Measurements from ENCODE around the gene ADGB. TPM values are rescaled to one million over a fixed set of nuclear protein-coding genes. Genes with fewer than 3 reads are reported as not detected.

ADGB gene
- total RNA-seq, 2 experiments from 2014 or later, result not detected

DNA sequence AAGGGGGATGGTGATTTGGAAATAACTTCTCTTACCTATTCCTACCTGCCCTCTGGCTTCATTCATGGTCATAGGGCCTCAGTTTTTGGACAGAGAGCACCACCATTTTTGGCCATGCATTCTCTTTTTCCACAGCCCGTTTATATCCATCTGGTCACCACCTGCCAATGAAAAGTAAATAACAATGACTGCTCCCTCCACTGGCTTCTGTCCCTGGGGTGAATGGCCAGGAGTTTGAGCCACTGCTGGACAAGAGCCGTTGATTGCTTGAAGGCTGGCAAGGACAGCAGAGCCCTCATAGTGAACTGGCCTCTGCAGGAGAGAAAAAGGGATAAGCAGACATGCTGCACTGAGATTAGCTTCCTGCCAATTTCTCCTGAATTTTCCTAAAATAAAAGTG is 261.8 kb downstream of the ADGB start:
- CTCF ChIA-PET (ENCODE audit: unreplicated experiment), result no interaction called here
- H2AFZ ChIP-seq (ENCODE audit: low read length), result no peak overlapping the region

DNA sequence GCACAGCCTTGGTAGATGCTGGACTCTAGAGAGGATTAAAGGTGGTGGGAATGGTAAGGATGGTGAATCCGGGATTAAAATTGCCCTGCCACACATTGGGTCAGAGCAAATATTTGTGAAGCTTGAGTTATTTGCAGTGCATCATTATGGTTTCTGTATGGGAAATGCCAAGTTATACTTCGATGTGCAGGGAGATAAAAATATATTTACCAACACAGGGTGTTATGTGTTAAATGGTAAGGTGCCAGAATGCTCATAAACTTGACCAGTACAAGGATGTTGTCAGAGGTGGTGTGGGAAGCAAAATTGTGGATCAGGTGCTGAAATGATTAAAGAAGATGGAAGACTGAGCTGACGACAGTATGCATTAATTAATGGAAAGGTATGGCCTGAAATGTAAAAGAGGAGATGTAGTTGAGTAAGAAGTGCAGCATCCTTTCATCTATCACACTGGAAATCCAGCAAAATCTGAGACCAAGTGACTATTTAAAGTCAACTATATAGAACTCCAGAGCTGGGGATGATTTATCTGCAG is 262.3 kb downstream of the ADGB start:
- ChIA-PET POLR2A (no interaction called here), CTCF (ENCODE audit: unreplicated experiment) (no interaction called here)
- Histone ChIP-seq H4K20me1 (ENCODE audit: insufficient read depth, low read length) (no peaks in the 10 kb centered on the region), H3K4me2 (ENCODE audit: low read length) (no peak overlapping the region), H3K9me2 (ENCODE audit: insufficient read depth, low read length) (no peaks in the 10 kb centered on the region), H3K4me1 (ENCODE audit: insufficient read depth, low read length, poor library complexity, severe bottlenecking) (no peaks in the 10 kb centered on the region), H3K27ac (ENCODE audit: low read depth, low read length, poor library complexity, severe bottlenecking) (no peak overlapping the region), H3K9me3 (ENCODE audit: low read length) (no peaks in the 10 kb centered on the region), H2AFZ (ENCODE audit: low read length) (no peak overlapping the region), H3K36me3 (ENCODE audit: insufficient read depth, low read length) (no peaks in the 10 kb centered on the region), H3K79me2 (ENCODE audit: insufficient read depth, low read depth, low read length) (no peaks in the 10 kb centered on the region), H3K4me3 (ENCODE audit: low read depth, low read length, poor library complexity, severe bottlenecking) (no peak overlapping the region)
- DNase-seq (ENCODE audit: low spot score), result no peak
- BruUV-seq (replicated peaks), result no TSS peak
- TF ChIP-seq, protein P1, sequence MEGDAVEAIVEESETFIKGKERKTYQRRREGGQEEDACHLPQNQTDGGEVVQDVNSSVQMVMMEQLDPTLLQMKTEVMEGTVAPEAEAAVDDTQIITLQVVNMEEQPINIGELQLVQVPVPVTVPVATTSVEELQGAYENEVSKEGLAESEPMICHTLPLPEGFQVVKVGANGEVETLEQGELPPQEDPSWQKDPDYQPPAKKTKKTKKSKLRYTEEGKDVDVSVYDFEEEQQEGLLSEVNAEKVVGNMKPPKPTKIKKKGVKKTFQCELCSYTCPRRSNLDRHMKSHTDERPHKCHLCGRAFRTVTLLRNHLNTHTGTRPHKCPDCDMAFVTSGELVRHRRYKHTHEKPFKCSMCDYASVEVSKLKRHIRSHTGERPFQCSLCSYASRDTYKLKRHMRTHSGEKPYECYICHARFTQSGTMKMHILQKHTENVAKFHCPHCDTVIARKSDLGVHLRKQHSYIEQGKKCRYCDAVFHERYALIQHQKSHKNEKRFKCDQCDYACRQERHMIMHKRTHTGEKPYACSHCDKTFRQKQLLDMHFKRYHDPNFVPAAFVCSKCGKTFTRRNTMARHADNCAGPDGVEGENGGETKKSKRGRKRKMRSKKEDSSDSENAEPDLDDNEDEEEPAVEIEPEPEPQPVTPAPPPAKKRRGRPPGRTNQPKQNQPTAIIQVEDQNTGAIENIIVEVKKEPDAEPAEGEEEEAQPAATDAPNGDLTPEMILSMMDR (conservative IDR thresholded peaks at IDR 0.05; ENCODE audit: low read length), result no peak
- TF ChIP-seq EZH2phosphoT487 (IDR thresholded peaks at IDR 0.05; ENCODE audit: borderline replicate concordance, low read depth, low read length), result no peak
- intact Hi-C loops (cut with micrococcal nuclease; ENCODE audit: unreplicated experiment), result no loop called here

More for the DNA sequence above, 261.8 kb downstream of the ADGB start:
- Histone ChIP-seq H4K20me1 (ENCODE audit: insufficient read depth, low read length) (no peaks in the 10 kb centered on the region), H3K36me3 (ENCODE audit: insufficient read depth, low read length) (no peaks in the 10 kb centered on the region), H3K9me2 (ENCODE audit: insufficient read depth, low read length) (no peaks in the 10 kb centered on the region), H3K9me3 (ENCODE audit: low read length) (no peaks in the 10 kb centered on the region), H3K79me2 (ENCODE audit: insufficient read depth, low read depth, low read length) (no peaks in the 10 kb centered on the region), H3K4me2 (ENCODE audit: low read length) (no peak overlapping the region), H3K4me1 (ENCODE audit: insufficient read depth, low read length, poor library complexity, severe bottlenecking) (no peaks in the 10 kb centered on the region), H3K27ac (ENCODE audit: low read depth, low read length, poor library complexity, severe bottlenecking) (no peak overlapping the region), H3K4me3 (ENCODE audit: low read depth, low read length, poor library complexity, severe bottlenecking) (no peak overlapping the region)
- POLR2A ChIA-PET, result no interaction called here
- no TSS peak for BruUV-seq (replicated peaks)
- TF ChIP-seq, protein P1 (conservative IDR thresholded peaks at IDR 0.05; ENCODE audit: low read length), result no peak
- TF ChIP-seq EZH2phosphoT487 (IDR thresholded peaks at IDR 0.05; ENCODE audit: borderline replicate concordance, low read depth, low read length), result no peak
- intact Hi-C loops (cut with micrococcal nuclease; ENCODE audit: unreplicated experiment), result no loop called here
- no peak for DNase-seq (ENCODE audit: low spot score)

- H2AFZ ChIP-seq (ENCODE audit: low read length), result no peak overlapping the region
- CTCF ChIA-PET (ENCODE audit: unreplicated experiment), result no interaction called here
- no peaks in the 10 kb centered on the region for H3K36me3 ChIP-seq (ENCODE audit: insufficient read depth, low read length)
- no peak for TF ChIP-seq EZH2phosphoT487 (IDR thresholded peaks at IDR 0.05; ENCODE audit: borderline replicate concordance, low read depth, low read length)
- TF ChIP-seq, protein P1 (conservative IDR thresholded peaks at IDR 0.05; ENCODE audit: low read length), result no peak
- no peaks in the 10 kb centered on the region for H4K20me1 ChIP-seq (ENCODE audit: insufficient read depth, low read length)
- H3K4me2 ChIP-seq (ENCODE audit: low read length), result no peak overlapping the region
- H3K79me2 ChIP-seq (ENCODE audit: insufficient read depth, low read depth, low read length), result no peaks in the 10 kb centered on the region
- H3K9me3 ChIP-seq (ENCODE audit: low read length), result no peaks in the 10 kb centered on the region
- no peak overlapping the region for H3K4me3 ChIP-seq (ENCODE audit: low read depth, low read length, poor library complexity, severe bottlenecking)
- no peak for DNase-seq (ENCODE audit: low spot score)
- no TSS peak for BruUV-seq (replicated peaks)
- intact Hi-C loops (cut with micrococcal nuclease; ENCODE audit: unreplicated experiment), result no loop called here
- no peak overlapping the region for H3K27ac ChIP-seq (ENCODE audit: low read depth, low read length, poor library complexity, severe bottlenecking)
- POLR2A ChIA-PET, result no interaction called here
- H3K4me1 ChIP-seq (ENCODE audit: insufficient read depth, low read length, poor library complexity, severe bottlenecking), result no peaks in the 10 kb centered on the region
- H3K9me2 ChIP-seq (ENCODE audit: insufficient read depth, low read length), result no peaks in the 10 kb centered on the region
Observed at GRCh38 chr6:146861716-146862115, 262.9 kb downstream of the ADGB start.

Measured in OCI-LY7 (cell line).